HL-60 (cell line): ENCODE measurements around the gene FAM222B.

ENCODE experiments used
- CTCF ChIP-seq: IDR thresholded peaks from one replicate; pipeline ENCODE4 v1.5.1; 2011; ENCODE audit warnings: low read length, control low read depth, inconsistent platforms; ENCODE audit not compliant: insufficient read depth
- GABPA ChIP-seq: IDR thresholded peaks from 2 replicates; pipeline ENCODE4 v1.6.1; 2012; ENCODE audit warnings: low read depth
- POLR2AphosphoS5 ChIP-seq: IDR thresholded peaks from 2 replicates; pipeline ENCODE4 v1.6.1; 2012; ENCODE audit warnings: low read depth
- REST ChIP-seq: IDR thresholded peaks from 2 replicates; pipeline ENCODE4 v1.6.1; 2012; ENCODE audit warnings: low read depth; ENCODE audit not compliant: insufficient replicate concordance

GRCh38 chr17:28711723-28712031 lies 130.9 kb downstream of the FAM222B start, which contains the start of gene PROCA1:
- TF ChIP-seq CTCF (no peak), GABPA (no peak), POLR2AphosphoS5 (no peak), REST (no peak)
